Measurements from ENCODE around the gene INAVA. TPM values are rescaled to one million over a fixed set of nuclear protein-coding genes. Genes with fewer than 3 reads are reported as not detected.

Gene INAVA
- total and polyA plus RNA-seq, 9 of the 15 experiments (the other 6 are each of a cell fraction or from before 2014, with no cell fraction given) = 0.09 TPM; not detected in 8

GRCh38 chr1:200867018-200867811 is 27.5 kb upstream of the INAVA start:
- no peak overlapping the region for H3K4me3 ChIP-seq
- no peaks in the 10 kb centered on the region for H3K36me3 ChIP-seq (ENCODE audit: control insufficient read depth, insufficient read depth, low read length)
- POLR2A ChIA-PET = interaction anchor here (1.7 kb wide), 1 partner anchor 8 kb away, joined by 4 read pairs; no protein-coding TSS in a partner anchor
- intact Hi-C loops (cut with micrococcal nuclease) (no loop called here), in situ Hi-C loops (cut with MboI) (no loop called here)
- FAIRE-seq = peak; percentile 26
- H3K9me1 ChIP-seq (ENCODE audit: control insufficient read depth, insufficient read depth, low read length) = no peaks in the 10 kb centered on the region
- H3K27ac ChIP-seq (ENCODE audit: extremely low read depth, low read depth, low read length) = no peak overlapping the region
- H3K79me2 ChIP-seq (ENCODE audit: control insufficient read depth, insufficient read depth, low read length) = no peaks in the 10 kb centered on the region
- 0 out of 4 replicates have a peak overlapping the region, but pooled peaks of 1 of the 2 experiments have one; percentile 4 for H3K9ac ChIP-seq (ENCODE audit: insufficient read depth in 1 of 2, low read depth in 2 of 2, low read length in 2 of 2)
- BruUV-seq (replicated peaks) = no TSS peak
- 0 out of 2 replicates have a peak, but pooled peaks cover 7% of the 10 kb centered on the region for H4K20me1 ChIP-seq (replicated peaks; ENCODE audit: control insufficient read depth, insufficient read depth, low read length)
- WGBS (ENCODE audit: insufficient coverage, low coverage, missing lambda C conversion rate) = 2% methylated on average over 11 of the region's 11 CpGs
- no peak for ATAC-seq
- CTCF ChIA-PET (ENCODE audit: low intra/inter-chr PET ratio) = no interaction called here
- no peaks in the 10 kb centered on the region for H3K4me1 ChIP-seq (replicated peaks in 1 of 2; ENCODE audit: control insufficient read depth in 2 of 2, insufficient read depth in 2 of 2, low read length in 2 of 2)
- no peak overlapping the region for H3K4me2 ChIP-seq (ENCODE audit: insufficient read depth, low read length)
- H3K9me3 ChIP-seq (replicated peaks; ENCODE audit: control insufficient read depth, insufficient read depth, low read depth, low read length) = no peaks in the 10 kb centered on the region
- DNase-seq (ENCODE audit: extremely low read depth in 1 of 4, low spot score in 3 of 4) = no peak
- no peak overlapping the region for H2AFZ ChIP-seq (ENCODE audit: low read depth, low read length)
- TF ChIP-seq ZBTB43 (CRISPR knock-in tag; IDR thresholded peaks at IDR 0.05) (no peak), SP1 (CRISPR knock-in tag; IDR thresholded peaks at IDR 0.05) (no peak), RBBP5 (IDR thresholded peaks at IDR 0.05; ENCODE audit: borderline replicate concordance, insufficient read depth, low read length, poor library complexity, severe bottlenecking) (no peak), KLF10 (CRISPR knock-in tag; IDR thresholded peaks at IDR 0.05) (no peak), TCFL5 (CRISPR knock-in tag; conservative IDR thresholded peaks at IDR 0.05) (no peak), ZNF212 (CRISPR knock-in tag; IDR thresholded peaks at IDR 0.05) (no peak), LCOR (CRISPR knock-in tag; IDR thresholded peaks at IDR 0.05) (no peak), NCOA2 (IDR thresholded peaks at IDR 0.05; ENCODE audit: partially characterized antibody in 2 of 2) (no peak), BRD9 (IDR thresholded peaks at IDR 0.05; ENCODE audit: low read depth, partially characterized antibody) (no peak), ETV5 (CRISPR knock-in tag; IDR thresholded peaks at IDR 0.05; ENCODE audit: low read depth) (no peak), AFF1 (IDR thresholded peaks at IDR 0.05; ENCODE audit: low read depth in 1 of 2, partially characterized antibody in 2 of 2) (no peak), ARID2 (IDR thresholded peaks at IDR 0.05) (no peak), NFATC3 (IDR thresholded peaks at IDR 0.05) (no peak), NR2F6 (CRISPR knock-in tag; IDR thresholded peaks at IDR 0.05) (no peak)
- peaks cover 32 to 43% of the 10 kb centered on the region in 2 experiments for H3K27me3 ChIP-seq (ENCODE audit: control insufficient read depth in 2 of 2, insufficient read depth in 2 of 2, low read length in 2 of 2)
